Gastroesophageal sphincter (tissue), 4 donors: Measurements from ENCODE around the gene EPG5. TPM values are rescaled to one million over a fixed set of nuclear protein-coding genes. Genes with fewer than 3 reads are reported as not detected.
A peak's percentile ranks its signal among the peaks of the same experiment; 100 is the strongest.

Experiments
- ATAC-seq: fragments of 150-250 bp; one replicate; pipeline ENCODE4 v1.9.1; 2016; ENCODE audit warnings: mild to moderate bottlenecking, moderate library complexity
- H3K27ac ChIP-seq, 4 donors: fragments of 200-600 bp; sonication (generic) in 3 of 4; 1 replicate in 3 of 4; 2 replicates in 1 of 4; pipeline ENCODE4 v1.5.1; 2016 to 2019
- H3K27me3 ChIP-seq: fragments of 200-600 bp; sonication (generic); one replicate; pipeline ENCODE4 v1.5.1; 2019
- H3K36me3 ChIP-seq, 2 donors: fragments of 200-600 bp; sonication (generic); one replicate each; pipeline ENCODE4 v1.5.1; 2019; ENCODE audit warnings: control low read depth in 1 of 2
- H3K4me1 ChIP-seq, 3 donors: fragments of 200-600 bp; sonication (generic); 1 replicate in 2 of 3; 2 replicates in 1 of 3; pipeline ENCODE4 v1.5.1; 2016 to 2019; ENCODE audit warnings: control low read depth in 2 of 3
- H3K4me3 ChIP-seq, 2 donors: fragments of 200-600 bp; sonication (generic); one replicate each; pipeline ENCODE4 v1.5.1; 2019; ENCODE audit warnings: mild to moderate bottlenecking in 1 of 2, moderate library complexity in 1 of 2
- H3K9me3 ChIP-seq, 3 donors: fragments of 200-600 bp; sonication (generic); one replicate each; pipeline ENCODE4 v1.5.1; 2017 to 2019; ENCODE audit warnings: control low read depth in 2 of 3
- CTCF ChIP-seq, 4 experiments: fragments of 200-600 bp in 2 of 4; fragments of 450-650 bp in 2 of 4; sonication (generic) in 1 of 4; IDR thresholded peaks; one replicate each; pipeline ENCODE4 v1.5.1; 2017 to 2019; ENCODE audit warnings: antibody characterized with exemption in 4 of 4, mild to moderate bottlenecking in 2 of 4, moderate library complexity in 2 of 4
- EP300 ChIP-seq: sonication (generic); formaldehyde crosslinking; IDR thresholded peaks from one replicate; pipeline ENCODE4 v1.6.1; 2017; ENCODE audit warnings: antibody characterized with exemption, mild to moderate bottlenecking
- POLR2A ChIP-seq, 2 donors: fragments of 450-650 bp; IDR thresholded peaks; one replicate each; pipeline ENCODE4 v1.6.1; 2017; ENCODE audit warnings: antibody characterized with exemption in 2 of 2, mild to moderate bottlenecking in 2 of 2, moderate library complexity in 1 of 2
- POLR2AphosphoS5 ChIP-seq: sonication (generic); formaldehyde crosslinking; IDR thresholded peaks from one replicate; pipeline ENCODE4 v1.6.1; 2017; ENCODE audit warnings: antibody characterized with exemption
- WGBS, 2 donors: methylation state at CpG; one replicate each; pipeline ENCODE4 v1.1.5; 2018; ENCODE audit warnings: low coverage in 1 of 2; 5-methylcytosine and 5-hydroxymethylcytosine counted together
- total RNA-seq, 4 donors: library from RNA; depleted of rRNA; stranded (reverse); fragments of >200 nt; gene quantifications; one replicate each; pipeline ENCODE4 v1.1.0, GENCODE V29; 2016

Gene EPG5
- total RNA-seq, 4 donors from 2014 or later = 17.3 to 33.7 (median 28.4) TPM

DNA sequence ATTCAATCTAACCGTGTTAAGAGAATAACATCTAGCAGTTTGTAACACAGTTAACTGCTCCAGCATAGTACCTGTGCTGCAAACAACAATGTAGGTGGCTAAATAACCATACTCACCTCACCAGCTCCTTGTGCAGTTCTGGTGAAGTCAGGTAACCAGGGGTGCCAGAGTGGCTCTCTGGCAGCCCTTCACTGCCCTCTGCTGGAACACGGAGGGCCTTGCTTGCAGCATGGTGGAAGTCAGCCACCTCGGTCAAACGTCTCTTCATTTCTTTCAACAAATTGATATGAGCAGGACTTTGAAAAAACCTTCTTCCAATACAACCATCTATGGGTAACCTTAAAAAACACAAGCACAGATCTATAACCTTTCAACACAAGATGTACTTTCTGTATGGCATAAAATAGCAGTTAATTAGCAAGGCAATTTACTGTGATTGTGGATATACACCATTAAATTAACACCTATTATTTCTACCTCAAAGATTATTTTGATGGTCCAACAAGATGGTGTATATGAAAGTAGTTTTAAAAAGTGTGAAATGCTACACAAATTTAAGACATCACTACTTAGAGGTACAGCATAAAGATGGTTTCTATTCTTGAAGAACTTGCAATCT, 56.6 kb downstream of the EPG5 start:
- no peak for ATAC-seq
- no peaks in the 10 kb centered on the region for H3K27me3 ChIP-seq
- no peaks in the 10 kb centered on the region for H3K4me1 ChIP-seq
- no peaks in the 10 kb centered on the region for H3K9me3 ChIP-seq
- peaks cover 5 to 100% of the 10 kb centered on the region in 2 donors for H3K36me3 ChIP-seq
- 34 to 39% methylated on average over 4 of the region's 4 CpGs for WGBS, 2 donors
- H3K4me3 ChIP-seq = no peak overlapping the region
- no peak overlapping the region for H3K27ac ChIP-seq
- TF ChIP-seq CTCF (IDR thresholded peaks at IDR 0.05) (peak; percentile 44 to 72 (median 64)), EP300 (no peak), POLR2AphosphoS5 (no peak)

- Histone ChIP-seq H3K27ac (no peak overlapping the region), H3K4me3 (no peak overlapping the region), H3K36me3 (peaks cover 0 to 88% of the 10 kb centered on the region in 2 donors), H3K9me3 (no peaks in the 10 kb centered on the region), H3K27me3 (no peaks in the 10 kb centered on the region), H3K4me1 (peaks cover 2 to 20% (median 5%) of the 10 kb centered on the region in 3 donors)
- no peak for ATAC-seq
- no peak for TF ChIP-seq POLR2AphosphoS5
- TF ChIP-seq EP300 = no peak
- no peak for TF ChIP-seq CTCF (IDR thresholded peaks at IDR 0.05)
- no peak for TF ChIP-seq POLR2A (IDR thresholded peaks at IDR 0.05)
- 75 to 88% methylated on average over 1 of the region's 1 CpG for WGBS, 2 donors
Observed at GRCh38 chr18:45901654-45902210, 65.4 kb downstream of the EPG5 start.

DNA sequence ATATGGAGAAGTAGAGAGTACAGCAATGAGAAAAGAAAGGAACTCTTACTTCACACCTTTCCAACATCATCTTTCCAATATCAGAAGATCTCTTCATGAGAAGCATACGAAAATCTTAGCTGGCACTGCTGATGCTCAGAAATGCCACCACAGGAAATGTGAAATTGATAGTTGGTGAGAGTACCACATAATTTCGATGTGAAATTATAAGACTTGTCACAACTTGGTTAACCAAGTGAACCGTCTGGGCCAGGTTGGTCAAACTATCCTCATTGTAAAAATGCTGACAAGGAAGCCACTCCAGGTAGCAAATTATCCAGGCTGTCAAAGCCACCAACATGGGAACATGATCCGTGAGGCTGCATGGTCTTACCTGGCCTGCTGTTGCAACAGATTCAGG, 66.5 kb downstream of the EPG5 start:
- Histone ChIP-seq H3K9me3 (no peaks in the 10 kb centered on the region), H3K4me1 (peaks cover 2 to 30% (median 9%) of the 10 kb centered on the region in 3 donors), H3K4me3 (no peak overlapping the region), H3K27ac (no peak overlapping the region), H3K36me3 (peaks cover 0 to 82% of the 10 kb centered on the region in 2 donors), H3K27me3 (no peaks in the 10 kb centered on the region)
- 93 to 94% methylated on average over 2 to 4 of the region's 4 CpGs for WGBS, 2 donors
- ATAC-seq = no peak
- TF ChIP-seq EP300 = no peak
- TF ChIP-seq CTCF (IDR thresholded peaks at IDR 0.05) = no peak
- TF ChIP-seq POLR2A (IDR thresholded peaks at IDR 0.05) = no peak
- TF ChIP-seq POLR2AphosphoS5 = no peak

DNA sequence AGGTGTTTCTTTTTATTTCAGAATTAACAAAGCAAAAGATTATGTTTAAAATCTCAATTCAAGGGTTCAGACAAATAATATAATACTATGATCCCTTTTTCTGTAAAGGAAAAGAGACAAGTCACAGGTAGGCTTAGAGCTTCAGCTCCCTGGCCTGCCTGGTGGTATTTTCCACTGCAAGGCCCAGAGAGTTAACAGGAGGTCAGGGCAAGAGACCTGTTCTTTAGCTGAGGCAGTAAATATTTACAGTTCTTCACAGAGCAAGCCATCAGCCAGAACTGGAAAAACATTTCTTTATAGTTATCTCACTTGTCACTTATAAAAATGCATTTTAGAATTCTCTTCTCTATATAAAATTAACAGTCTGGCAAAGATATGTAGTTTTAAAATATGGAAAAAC, 70.1 kb downstream of the EPG5 start:
- Histone ChIP-seq H3K4me1 (peaks cover 2 to 30% (median 9%) of the 10 kb centered on the region in 3 donors), H3K27me3 (no peaks in the 10 kb centered on the region), H3K36me3 (peaks cover 0 to 69% of the 10 kb centered on the region in 2 donors), H3K9me3 (no peaks in the 10 kb centered on the region), H3K4me3 (no peak overlapping the region), H3K27ac (peak overlapping the region; percentile 50 to 78 (median 66))
- ATAC-seq = peak; percentile 46
- no peak for TF ChIP-seq POLR2A (IDR thresholded peaks at IDR 0.05)
- TF ChIP-seq EP300 = no peak
- TF ChIP-seq CTCF (IDR thresholded peaks at IDR 0.05) = no peak
- no peak for TF ChIP-seq POLR2AphosphoS5

GRCh38 chr18:45896452-45896851, 70.7 kb downstream of the EPG5 start:
- ATAC-seq = no peak
- WGBS, 2 donors = 86 to 90% methylated on average over 2 to 4 of the region's 7 CpGs
- Histone ChIP-seq H3K9me3 (no peaks in the 10 kb centered on the region), H3K4me1 (peaks cover 2 to 30% (median 9%) of the 10 kb centered on the region in 3 donors), H3K36me3 (peaks cover 0 to 63% of the 10 kb centered on the region in 2 donors), H3K27me3 (no peaks in the 10 kb centered on the region), H3K27ac (peak overlapping the region; percentile 50 to 78 (median 66)), H3K4me3 (no peak overlapping the region)
- TF ChIP-seq POLR2A (IDR thresholded peaks at IDR 0.05) (no peak), CTCF (IDR thresholded peaks at IDR 0.05) (no peak), POLR2AphosphoS5 (no peak), EP300 (no peak)
